ENCODE measurements around the gene CLDN7.

CLDN7 gene

DNA sequence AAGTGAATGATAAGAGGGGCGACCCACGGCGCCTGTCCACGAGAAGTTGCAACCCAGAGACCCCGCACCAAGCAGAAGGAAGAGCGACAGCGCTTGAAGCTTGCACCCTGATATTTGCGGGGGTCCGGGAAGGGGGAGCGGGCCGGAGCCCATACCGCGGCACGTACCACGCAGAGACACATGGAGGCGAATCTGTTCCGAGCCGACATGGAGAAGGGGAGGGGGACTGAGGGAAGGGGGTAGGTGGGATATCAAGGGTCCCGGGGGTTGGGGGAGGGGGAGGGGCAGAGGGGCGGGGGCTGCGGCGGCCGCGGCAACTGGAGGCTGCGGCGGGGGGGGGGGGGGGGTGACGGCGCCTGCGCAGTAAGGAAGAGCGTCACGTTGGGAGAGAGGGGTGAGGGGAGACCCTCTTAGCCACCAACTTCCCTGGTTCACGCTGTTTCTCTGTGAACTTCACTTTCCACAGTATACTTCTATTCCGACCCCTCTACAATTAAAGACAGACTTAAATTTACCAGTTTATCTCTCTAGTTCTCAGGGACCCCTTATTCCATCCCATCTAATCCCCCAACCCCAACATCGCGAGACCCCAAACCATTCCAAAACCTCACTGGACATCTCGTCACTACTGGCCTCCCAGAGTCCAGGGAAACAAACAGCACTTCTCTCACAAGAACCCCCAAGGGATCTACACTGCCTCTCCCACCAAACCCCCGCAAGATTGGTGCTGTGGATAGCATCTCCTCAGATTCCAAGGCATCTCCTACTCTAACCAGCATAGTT is 50.6 kb downstream of the CLDN7 start:
- TF ChIP-seq, protein P1, sequence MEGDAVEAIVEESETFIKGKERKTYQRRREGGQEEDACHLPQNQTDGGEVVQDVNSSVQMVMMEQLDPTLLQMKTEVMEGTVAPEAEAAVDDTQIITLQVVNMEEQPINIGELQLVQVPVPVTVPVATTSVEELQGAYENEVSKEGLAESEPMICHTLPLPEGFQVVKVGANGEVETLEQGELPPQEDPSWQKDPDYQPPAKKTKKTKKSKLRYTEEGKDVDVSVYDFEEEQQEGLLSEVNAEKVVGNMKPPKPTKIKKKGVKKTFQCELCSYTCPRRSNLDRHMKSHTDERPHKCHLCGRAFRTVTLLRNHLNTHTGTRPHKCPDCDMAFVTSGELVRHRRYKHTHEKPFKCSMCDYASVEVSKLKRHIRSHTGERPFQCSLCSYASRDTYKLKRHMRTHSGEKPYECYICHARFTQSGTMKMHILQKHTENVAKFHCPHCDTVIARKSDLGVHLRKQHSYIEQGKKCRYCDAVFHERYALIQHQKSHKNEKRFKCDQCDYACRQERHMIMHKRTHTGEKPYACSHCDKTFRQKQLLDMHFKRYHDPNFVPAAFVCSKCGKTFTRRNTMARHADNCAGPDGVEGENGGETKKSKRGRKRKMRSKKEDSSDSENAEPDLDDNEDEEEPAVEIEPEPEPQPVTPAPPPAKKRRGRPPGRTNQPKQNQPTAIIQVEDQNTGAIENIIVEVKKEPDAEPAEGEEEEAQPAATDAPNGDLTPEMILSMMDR (IDR thresholded peaks at IDR 0.05; ENCODE audit: poor library complexity, severe bottlenecking) = no peak
- ATAC-seq (ENCODE audit: low read depth) = no peak
- H3K9me3 ChIP-seq (ENCODE audit: severe bottlenecking) = no peaks in the 10 kb centered on the region
- H3K4me1 ChIP-seq (ENCODE audit: insufficient read depth, poor library complexity, severe bottlenecking) = peaks cover 5% of the 10 kb centered on the region
- H3K36me3 ChIP-seq (ENCODE audit: low read depth) = no peaks in the 10 kb centered on the region
- no peak overlapping the region for H3K4me3 ChIP-seq (ENCODE audit: severe bottlenecking)
- DNase-seq (ENCODE audit: low spot score) = no peak
- H3K27ac ChIP-seq (ENCODE audit: poor library complexity, severe bottlenecking) = no peak overlapping the region
- H3K27me3 ChIP-seq (ENCODE audit: insufficient read depth, poor library complexity, severe bottlenecking) = no peaks in the 10 kb centered on the region
